Stimulated activated CD4-positive, alpha-beta T cell treated with anti-CD3 and anti-CD28 coated beads, Interleukin-2, amount 100 ng/mL, for 24 hours (primary cell): ENCODE data around the gene PMVK.
A peak's percentile ranks its signal among the peaks of the same experiment; 100 is the strongest.

Experiments
- DNase-seq, 2 donors: peaks; one replicate each; pipeline ENCODE4 v3.0.0-alpha.2; 2020

PMVK gene

DNA sequence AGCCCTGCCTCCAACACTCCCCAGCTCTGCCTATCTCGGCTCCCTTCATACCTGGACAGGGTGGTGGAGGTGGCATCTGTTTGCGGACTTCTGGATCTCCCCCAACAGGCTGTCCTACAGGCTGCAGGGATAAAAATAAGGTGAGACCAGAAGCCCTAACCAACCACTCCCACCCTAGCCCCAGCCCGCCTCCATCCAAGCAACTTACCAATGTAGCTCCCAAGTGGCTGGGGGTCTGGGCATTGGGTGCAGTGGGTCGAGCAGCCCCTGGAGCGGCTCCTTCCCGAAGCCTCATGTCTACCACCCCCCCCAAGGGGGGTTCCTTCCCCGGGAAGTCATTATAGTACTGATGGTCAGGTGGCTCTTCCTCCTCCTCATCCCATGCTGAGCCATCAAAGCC, 29.6 kb upstream of the PMVK start:
- DNase-seq: no peak

DNA sequence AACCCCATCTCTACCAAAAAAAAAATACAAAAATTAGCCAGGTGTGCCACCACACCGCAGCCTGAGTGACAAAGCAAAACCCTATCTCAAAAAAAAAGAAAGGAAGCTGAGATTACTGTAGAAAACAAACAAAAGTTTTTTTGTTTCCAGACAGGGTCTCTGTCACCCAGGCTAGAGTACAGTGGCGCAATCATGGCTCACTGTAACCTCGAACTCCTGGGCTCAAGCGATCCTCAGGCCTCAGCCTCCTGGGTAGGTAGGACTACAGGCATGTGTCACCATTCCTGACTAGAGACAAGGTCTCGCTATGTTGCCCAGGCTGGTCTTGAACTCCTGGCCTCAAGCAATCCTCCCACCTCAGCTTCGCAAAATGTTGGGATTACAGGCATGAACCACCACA, 27.8 kb upstream of the PMVK start:
- DNase-seq: no peak

DNA sequence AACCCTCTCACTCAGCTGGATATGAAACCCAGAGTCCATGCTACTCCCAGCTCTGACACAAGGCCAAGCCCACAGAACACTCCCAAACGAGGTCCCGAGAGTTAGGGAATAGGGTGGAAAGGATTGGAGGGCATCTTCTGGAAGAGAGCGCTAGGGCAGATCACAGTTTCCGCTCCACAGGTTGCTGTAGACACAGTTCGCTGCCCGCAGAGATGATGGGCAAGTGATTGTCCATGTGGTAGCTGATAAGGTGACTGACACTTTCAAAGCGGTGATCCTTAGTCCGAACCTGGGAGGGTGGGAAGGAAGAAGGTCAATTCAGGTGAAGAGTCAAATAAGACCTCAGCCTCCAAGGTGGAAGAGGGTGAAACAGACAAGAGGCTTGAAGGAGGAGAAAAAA, 27.1 kb upstream of the PMVK start:
- DNase-seq: no peak

DNA sequence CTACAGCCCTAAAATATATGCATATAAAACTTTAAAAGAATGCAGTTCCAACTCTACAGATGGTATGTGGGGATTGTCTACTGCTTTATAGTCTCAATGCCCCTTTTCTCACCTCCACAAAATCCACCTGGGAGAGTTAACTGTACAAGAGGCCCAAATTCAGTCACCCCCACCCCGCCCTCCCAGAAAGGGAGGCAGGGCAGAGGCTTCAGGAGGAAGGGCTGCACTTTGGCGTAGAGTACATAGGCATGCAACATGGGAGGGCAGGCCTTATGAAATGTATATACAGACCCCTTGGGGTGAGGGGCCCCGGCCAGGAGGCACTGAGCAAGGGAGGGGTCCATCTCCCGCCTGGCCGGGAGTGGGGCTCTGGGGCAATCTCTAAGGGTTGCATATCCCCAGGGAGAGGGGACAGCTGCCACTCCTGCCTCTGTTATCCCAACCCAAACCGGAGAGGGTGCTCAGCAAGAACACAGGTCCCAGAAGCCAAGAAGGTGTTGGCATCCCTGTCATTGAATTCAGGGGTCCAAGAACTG, 26.3 kb upstream of the PMVK start:
- no peak for DNase-seq

DNA sequence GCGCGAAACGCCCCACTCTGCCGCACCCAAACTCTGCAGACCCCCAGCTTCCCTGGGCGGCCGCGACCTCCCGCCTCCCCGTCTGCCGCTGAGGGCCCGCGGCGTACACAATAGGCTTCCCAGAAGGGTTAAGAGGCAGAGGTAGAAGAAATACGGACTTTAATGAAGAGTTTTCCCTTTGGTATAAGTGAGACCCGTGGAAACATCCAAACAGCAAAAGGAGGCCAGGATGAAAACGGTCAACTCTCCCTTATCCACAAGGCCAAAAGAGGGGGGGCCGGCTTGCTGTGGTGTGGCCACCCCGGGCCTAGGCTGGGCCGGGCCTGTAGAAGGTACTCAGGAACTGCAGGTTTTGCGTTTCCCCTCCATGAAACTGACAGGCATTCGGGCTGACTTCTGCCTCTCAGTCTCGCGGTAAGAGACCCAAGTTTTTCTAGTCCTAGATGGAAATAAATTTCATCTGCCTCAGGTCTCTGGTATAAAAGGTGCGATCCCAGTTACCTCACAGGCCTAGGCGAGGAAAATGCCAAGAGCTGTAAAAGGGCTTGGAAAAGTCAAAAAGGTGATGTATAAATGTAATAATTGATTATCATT, 25.7 kb upstream of the PMVK start:
- DNase-seq: no peak

DNA sequence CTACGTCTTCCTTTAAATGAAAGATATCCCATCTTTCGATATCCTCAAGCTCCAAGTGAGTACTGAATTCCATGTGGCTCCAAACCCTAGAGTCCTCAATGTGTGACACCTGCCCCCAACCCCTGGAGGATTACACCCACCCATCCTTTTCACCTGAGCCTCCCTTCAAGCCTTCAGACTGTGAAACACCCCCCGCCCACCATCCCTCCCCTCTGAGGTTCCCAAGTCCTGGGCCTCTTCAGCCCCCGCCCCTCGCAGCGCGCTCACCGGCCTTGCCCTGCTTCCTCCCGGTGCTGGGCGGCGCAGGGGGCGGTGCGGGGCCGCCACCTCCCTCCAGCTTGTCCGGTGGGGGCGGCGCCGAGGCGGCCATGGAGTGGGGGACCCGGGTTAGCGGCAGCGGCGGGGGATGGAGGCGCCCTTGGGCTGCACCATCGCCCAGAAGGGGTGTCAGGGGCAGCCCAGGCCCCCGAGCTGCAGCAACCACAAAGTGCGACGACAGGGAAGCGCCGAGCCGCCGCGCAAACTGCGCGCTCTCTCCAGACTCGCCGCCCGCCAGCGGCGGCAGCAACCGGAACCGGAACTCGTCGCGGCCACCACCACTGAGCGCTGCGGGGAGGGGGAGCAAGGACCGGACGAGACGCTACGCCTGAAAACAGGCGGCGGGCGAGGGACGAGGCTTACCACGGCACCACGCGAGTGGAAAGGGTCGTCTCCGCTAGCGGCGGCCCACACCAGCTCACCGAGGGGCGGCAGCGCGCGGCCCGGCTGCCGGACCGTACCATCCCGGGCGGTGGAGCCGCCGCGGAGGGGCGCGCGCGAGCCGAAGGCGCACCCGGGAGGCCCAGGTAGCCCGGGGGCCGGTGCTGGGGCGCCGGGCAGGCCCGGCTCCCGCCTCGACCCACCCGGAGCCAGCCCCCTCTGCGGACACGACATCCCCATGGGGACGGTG, 25.0 kb upstream of the PMVK start, which contains the start of gene PYGO2:
TSS of gene PYGO2 (minus strand) at position 576 of the 949 bp plus-strand sequence. CDS start at position 370, 206 bp downstream.
- DNase-seq: peak; percentile 84 to 89

DNA sequence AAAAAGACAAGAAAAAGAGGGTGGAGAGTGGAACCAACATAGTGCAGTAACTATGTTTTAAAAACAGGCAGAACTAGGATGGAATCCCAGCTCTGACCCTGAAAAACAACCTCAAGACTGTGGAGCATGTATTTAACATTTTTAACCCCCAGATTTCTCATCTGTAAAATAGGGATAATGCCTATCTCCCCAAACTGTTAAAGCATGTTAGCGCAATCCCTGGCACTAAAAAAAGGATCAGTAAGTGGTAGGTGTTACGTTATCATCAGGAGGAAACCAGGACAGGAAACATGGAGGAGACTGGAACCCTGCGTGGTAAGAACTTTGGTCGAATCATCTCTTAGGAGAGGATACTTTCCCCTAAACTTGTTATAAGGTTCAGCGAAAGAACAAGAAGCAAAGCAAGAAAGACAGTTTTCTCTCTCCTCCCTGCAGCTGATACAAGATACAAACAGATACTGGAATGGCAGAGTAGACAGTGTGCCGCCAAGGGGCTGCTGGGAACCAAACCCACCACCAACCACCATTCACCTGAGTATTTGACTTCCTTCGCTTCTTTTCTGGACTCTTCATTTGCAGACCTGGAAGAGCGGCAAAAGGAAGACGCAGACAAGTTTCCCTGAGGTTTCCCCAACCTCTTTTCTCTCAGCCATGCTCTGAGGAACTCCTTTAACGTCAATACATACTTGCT, 24.1 kb upstream of the PMVK start:
- no peak for DNase-seq

DNA sequence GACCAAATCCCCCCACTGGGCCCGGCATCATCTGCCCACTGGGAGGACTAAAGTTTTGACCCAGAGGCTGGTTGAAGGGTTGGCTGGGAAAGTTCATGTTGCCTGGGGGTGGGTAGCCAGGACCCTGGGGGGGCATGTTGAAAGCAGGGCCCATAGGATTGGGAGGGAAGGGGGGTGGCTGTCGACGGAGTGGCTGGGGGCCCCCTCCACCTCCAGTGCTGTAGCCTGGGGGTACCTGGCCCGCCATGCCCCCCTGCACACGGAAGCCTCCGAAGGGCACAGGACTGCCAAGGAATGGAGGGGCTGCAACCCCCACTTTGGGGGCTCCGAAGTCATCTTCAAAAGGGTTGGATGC, 22.9 kb upstream of the PMVK start:
- no peak for DNase-seq

DNA sequence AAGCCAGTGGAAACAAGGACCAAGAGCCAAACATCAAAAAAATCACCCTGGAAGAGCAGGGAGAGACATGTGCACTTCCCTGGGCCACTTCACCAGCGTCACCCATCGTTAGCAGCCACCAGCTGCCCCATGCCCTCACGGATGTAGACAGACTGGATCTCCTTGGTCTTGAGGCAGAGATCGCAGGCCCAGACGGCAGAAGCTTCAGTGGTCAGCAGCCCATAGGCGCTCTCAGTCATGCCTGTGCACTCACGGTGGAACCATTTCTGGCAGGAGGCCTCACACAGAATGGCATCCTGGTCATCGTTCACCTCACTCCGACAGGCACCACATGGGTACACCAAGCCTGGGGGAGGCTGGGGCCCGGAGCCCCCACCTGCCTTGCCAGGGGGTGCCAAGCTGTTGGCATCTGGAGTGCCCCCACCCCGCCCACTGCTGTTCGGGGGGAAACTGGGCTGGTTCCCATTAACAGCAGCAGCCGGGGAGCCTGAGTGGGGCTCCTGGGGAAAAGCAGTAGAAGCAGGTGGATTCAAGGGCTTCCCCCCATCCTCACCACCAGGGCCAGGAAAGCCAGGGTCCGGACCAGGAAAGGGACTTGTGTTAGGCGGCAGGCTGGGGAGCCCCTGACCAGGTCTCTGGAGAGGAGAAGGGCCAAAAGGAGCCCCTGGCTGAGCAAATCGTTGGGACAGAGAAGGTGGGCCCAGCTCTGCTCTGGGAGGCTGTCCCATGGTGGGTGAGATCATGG, 22.3 kb upstream of the PMVK start:
- no peak for DNase-seq

DNA sequence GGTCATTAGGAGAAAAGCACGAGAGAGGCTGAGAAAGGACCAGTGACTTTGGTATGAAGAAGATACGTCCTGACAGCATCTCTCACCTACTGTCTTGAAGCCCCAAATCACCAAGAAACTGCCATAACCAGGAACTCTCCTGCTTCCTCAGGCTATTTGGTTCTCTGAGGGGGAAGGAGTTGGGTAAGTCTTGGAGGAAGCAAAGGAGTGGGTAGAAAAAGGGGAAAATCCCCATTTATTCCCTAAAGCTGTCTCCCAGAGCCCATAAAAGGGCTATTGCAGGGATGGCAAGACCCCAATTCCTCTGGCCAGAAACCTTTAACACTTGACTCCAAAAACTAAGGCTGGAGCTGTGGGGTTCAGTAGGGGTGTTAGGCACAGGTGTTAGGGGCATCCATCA, 21.5 kb upstream of the PMVK start:
- no peak for DNase-seq

DNA sequence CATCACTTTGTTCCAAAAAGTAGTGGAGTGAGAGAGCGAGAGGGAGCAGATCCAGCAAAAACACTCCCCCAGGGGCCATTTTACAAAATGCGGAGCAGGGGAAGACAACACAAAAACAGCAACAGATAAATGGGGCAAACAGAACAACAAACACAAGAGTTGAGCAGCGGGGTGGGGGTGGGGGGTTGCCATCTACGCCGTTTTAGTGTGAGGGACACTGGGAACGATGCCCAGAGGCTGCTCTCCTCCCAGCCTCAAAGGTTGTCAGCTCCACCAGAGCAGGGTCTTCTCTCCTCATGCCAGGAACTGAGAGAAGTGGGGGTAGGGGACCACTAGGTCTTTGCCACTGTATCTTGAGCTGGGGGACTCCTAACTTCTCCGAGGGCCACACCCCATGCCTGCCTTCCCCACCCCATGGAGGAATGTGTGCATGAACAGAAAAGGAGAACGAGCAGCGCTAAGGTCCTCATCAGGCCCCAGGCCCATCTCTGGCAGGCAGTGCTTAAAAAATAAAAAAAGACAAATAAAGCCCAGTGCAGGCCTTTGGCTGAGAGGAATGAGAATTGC, 20.7 kb upstream of the PMVK start:
- no peak for DNase-seq

DNA sequence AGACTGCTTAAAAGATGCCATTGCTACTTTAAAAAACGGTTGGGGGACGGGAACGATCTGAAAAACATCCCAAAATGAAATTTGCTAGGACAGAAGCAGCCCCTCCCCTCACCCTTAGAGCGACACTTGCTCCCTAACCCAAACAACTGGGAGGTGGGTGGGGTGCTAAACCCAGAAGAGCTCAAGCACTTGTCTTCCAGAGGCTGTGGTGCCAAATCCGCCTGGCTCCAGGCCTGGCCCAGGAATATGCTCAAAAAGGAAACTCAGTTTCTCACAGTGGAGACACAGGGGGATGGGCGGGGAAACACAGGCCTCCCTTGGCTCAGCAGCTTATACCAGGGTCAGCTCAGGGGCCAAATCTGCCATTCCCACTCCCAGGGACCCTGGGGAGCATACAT, 20.0 kb upstream of the PMVK start:
- DNase-seq: no peak

DNA sequence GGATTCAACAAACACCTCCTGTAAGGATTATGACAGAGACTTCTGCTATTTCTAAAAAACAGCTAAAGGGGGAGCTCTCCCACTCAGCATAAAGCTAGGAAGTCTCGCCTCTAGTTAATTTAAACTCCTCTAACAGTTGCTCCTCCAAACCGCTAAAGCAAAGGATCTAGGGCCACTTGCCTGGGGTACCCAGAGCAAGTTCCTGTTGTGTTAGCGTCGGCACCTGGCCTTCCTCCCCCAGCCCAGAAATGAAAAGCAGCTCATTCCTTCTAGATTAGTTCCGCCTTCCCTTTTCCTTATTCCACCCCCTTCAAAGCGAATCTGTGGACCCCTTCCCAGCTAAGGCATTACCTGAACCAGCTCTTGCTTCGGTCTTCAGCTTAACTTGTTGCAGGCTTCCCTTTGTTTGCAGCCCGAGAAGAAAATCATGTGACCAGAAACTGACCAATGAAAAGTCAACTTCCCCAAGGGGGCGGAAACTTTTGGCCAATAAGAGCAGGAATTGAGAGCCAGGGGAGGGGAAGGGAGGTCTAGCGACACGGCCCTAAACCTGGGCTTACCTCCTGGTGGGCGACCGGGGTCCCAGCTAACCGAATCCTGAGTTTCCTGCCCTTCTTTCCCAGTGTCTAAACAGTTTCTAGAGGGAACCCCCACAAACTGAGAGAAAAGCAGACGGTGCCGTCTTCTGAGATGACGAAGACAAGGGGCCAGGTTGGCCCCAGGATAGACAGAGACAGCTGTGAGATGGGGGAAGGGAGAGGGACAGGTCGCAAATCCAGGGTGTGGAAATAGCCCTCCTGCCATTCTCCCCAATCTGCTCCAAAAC, 19.4 kb upstream of the PMVK start, which contains the start of gene PBXIP1:
TSS of gene PBXIP1 (minus strand) at position 382 of the 826 bp plus-strand sequence. CDS start 2,378 bp downstream, outside the sequence.
- DNase-seq: peak; percentile 72 to 82

DNA sequence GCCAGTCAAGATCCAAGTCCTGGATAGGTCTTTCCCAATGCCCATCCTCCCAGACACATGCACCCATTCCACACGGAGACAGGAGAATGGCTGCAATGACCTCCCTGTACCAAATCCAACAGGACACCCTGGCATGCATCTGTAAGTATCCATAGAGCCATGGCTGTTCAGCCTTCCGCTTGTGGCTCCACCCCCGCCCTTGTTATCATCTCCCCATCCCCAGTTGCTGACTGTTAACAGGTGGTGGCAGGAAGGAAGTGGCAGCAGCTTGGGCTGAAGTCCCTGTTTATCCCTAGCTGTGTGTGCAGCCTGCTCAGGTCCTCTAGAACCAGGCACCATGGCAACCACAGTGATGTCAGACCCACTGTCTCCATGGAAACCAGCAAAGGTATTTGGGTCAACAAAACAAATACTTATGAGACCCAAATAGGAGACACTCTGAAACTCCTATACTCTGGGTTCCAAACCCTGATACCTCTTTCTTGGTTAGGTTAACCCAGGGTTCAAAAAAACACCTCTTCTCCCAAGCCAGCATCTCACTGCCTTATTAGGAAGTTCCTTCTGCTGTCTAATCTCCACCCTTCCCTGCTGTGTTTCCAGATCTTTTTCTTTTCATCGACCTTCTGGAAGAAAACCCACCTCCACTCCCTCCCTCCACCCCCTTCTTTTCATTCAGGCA, 18.7 kb upstream of the PMVK start:
- peak; percentile 73 to 81 for DNase-seq

DNA sequence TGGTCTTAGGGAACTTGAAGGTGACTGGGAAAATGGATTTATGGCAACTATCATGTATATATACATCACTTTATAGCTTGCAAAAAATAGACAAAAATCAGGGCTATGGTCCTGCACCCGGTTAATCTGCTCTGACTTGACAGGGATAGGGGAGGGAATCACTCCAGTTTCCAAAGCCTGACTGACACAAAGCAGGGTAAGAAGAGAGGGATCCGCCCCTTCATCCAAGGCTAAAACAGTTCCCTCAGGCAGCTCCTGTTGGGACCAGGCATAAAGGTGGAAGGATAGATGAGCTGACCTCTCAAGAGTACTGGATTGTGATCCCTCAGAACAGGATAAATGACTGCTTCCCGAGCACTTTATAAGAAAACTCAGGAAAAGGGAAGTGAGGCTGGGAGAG, 18.0 kb upstream of the PMVK start:
- no peak for DNase-seq

DNA sequence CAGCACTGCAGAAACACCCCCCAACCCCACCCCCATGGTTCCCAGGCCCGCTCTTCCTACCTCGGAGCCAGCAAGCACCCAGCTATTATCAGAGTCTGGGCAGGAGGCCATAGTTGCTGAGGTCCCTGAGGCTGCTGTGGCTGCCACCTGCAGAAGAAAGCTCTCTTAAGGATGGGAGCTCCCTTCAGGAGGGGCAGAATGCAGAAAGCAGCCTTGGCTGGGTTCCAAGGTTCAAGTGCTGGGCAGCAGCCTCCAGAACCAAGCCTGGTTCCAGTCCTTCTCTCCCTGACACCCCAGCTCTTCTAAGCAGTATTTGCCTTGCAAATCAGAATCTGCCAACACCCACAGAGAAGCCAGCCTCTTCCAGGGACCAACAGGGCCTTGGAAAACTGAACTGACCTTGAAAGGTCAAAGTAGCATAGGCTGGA, 17.1 kb upstream of the PMVK start:
- DNase-seq: no peak

DNA sequence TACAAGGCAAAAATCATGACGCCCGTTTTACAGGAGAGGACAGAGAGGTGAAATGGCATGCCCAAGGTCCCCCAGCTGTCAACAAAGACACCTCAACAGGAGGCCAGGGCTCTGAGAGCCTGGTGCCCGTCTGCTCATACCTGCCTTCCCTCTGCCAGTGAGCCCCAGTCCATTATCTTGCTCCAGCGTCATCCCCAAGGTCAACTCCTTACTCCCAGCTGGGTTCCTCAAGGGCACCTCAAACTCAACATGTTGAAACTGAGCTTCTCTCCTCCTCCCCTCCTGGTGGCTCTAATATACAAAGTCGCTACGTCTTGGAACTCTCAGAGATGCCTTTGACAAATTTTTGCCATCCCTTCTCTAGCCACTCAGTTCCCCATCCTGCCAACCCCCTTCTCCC, 16.1 kb upstream of the PMVK start:
- DNase-seq: no peak

DNA sequence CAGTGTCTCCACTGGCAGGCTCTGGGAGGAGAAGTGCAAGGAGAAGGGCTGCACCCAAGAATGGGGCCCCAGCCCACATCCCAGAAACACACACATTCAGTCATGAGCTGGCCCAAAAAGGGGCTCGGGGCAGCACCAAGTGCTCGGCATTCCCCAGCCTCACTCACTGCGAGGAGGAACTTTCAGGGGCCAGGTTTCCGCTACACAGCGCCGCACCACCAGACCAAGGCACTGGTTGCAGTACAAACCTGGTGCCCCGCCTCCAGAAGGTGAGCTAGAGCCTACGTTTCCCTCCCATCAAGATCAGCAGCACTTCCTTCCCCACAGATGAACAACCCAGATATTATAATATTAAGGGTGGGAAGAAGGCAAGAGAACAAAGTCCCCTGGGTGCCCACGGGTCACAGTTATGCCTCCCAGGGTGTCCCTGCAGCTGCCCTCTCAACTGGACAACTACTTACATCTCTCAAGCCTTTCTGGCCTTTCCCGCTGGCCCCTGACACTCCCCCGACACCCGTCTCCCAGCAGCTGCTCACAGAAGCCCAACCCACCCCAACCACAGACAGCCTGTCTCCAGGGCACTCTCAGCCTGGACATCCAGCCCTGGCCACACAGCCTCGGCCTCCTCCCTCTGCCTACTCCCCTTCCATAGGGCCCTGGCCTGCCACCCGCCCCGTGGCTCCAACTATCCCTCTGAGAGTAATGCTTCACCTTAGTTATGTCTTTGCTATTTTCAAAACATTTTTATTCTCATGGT, 15.6 kb upstream of the PMVK start:
- DNase-seq: peak; percentile 69 to 72

DNA sequence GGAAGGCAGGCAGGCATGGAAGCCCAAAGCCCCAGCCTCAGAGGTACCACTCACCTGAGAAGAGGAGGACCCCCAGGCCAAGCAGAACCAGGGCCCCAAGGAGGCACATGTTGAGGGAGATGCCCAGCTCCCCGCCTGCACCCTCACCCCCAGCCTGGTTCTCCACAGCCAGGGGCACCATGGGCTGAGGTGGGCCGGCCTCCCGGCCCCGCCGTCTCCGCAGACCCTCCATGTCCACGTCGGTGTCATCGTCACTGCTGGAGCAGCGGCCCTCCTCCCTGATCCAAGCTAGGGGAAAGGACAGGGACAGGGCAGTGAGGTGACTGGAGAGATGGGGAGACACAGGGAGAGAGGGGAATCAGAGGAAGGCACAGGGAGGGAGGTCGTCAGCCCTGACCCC, 11.6 kb upstream of the PMVK start:
- DNase-seq: no peak
